ENCODE results near the gene LCE4A. TPM values are rescaled to one million over a fixed set of nuclear protein-coding genes. Genes with fewer than 3 reads are reported as not detected.

The LCE4A gene
- total and polyA plus RNA-seq, 10 of the 15 experiments (the other 5 are each of a cell fraction or from before 2014, with no cell fraction given), result not detected

GRCh38 chr1:152737997-152738396 is 30.0 kb downstream of the LCE4A start (continued):
- TF ChIP-seq SMC3 (IDR thresholded peaks at IDR 0.05; ENCODE audit: borderline replicate concordance, low read length) (no peak), NR2C2 (IDR thresholded peaks at IDR 0.05; ENCODE audit: borderline replicate concordance, control insufficient read depth, insufficient read length, low read depth) (no peak), CBFB (IDR thresholded peaks at IDR 0.05; ENCODE audit: low read depth) (no peak), ETV6 (conservative IDR thresholded peaks at IDR 0.05 in 1 of 2, IDR thresholded peaks at IDR 0.05 in 1 of 2; ENCODE audit: borderline replicate concordance in 1 of 2, low read depth in 1 of 2) (no peak), SRF (IDR thresholded peaks at IDR 0.05; ENCODE audit: low read depth in 2 of 2, low read length in 2 of 2) (no peak), ZNF384 (IDR thresholded peaks at IDR 0.05; ENCODE audit: borderline replicate concordance, low read depth, low read length) (no peak), BRCA1 (IDR thresholded peaks at IDR 0.05; ENCODE audit: low read depth, low read length) (no peak)

- ChIA-PET POLR2A (no interaction called here), RAD21 (ENCODE audit: unreplicated experiment) (no interaction called here), CTCF (interaction anchor here (1.3 kb wide), 1 partner anchor 38 kb away, joined by 4 read pairs; no protein-coding TSS in a partner anchor), SMC1A (ENCODE audit: uncharacterized antibody, unreplicated experiment) (interaction anchor here (0.7 kb wide), 1 partner anchor 1308 kb away, joined by 3 read pairs; no protein-coding TSS in a partner anchor)
- Histone ChIP-seq H3K9ac (ENCODE audit: control insufficient read depth, insufficient read depth, low read length) (no peak overlapping the region), H3K27me3 (replicated peaks in 1 of 2; ENCODE audit: control insufficient read depth in 2 of 2, insufficient read depth in 2 of 2, low read length in 1 of 2) (no peaks in the 10 kb centered on the region), H3K36me3 (ENCODE audit: control insufficient read depth in 2 of 2, insufficient read depth in 2 of 2, low read length in 1 of 2) (no peaks in the 10 kb centered on the region), H3K4me1 (ENCODE audit: control insufficient read depth, insufficient read depth, low read length) (no peaks in the 10 kb centered on the region), H3K79me2 (ENCODE audit: control insufficient read depth, insufficient read depth, low read length) (no peaks in the 10 kb centered on the region), H3K4me3 (no peak overlapping the region), H3K4me2 (ENCODE audit: control insufficient read depth, insufficient read depth) (no peak overlapping the region), H2AFZ (ENCODE audit: control insufficient read depth, low read depth, low read length) (no peak overlapping the region), H3K9me3 (replicated peaks; ENCODE audit: control insufficient read depth, insufficient read depth, low read length) (no peaks in the 10 kb centered on the region), H3K27ac (ENCODE audit: control insufficient read depth, insufficient read depth) (no peak overlapping the region), H4K20me1 (ENCODE audit: control insufficient read depth, insufficient read depth) (no peaks in the 10 kb centered on the region)
- TF ChIP-seq CHD2 (IDR thresholded peaks at IDR 0.05; ENCODE audit: borderline replicate concordance, low read depth, low read length) (no peak), NFXL1 (IDR thresholded peaks at IDR 0.05; ENCODE audit: borderline replicate concordance) (no peak), CBX3 (IDR thresholded peaks at IDR 0.05; ENCODE audit: borderline replicate concordance, low read depth) (no peak), JUND (IDR thresholded peaks at IDR 0.05; ENCODE audit: low read depth, low read length) (no peak), RUNX3 (IDR thresholded peaks at IDR 0.05; ENCODE audit: low read length) (no peak), ZZZ3 (IDR thresholded peaks at IDR 0.05; ENCODE audit: control insufficient read depth, insufficient read length, low read depth) (no peak), RAD51 (IDR thresholded peaks at IDR 0.05) (no peak), KLF5 (IDR thresholded peaks at IDR 0.05; ENCODE audit: partially characterized antibody) (no peak), SPI1 (IDR thresholded peaks at IDR 0.05; ENCODE audit: borderline replicate concordance, insufficient read depth, low read depth, low read length) (no peak), POLR2AphosphoS5 (IDR thresholded peaks at IDR 0.05; ENCODE audit: low read length) (no peak), CBX5 (IDR thresholded peaks at IDR 0.05; ENCODE audit: low read depth) (no peak)
- in situ Hi-C loops (cut with MboI) (no loop called here), intact Hi-C loops (cut with micrococcal nuclease; ENCODE audit: unreplicated experiment) (no loop called here)
- 13% methylated on average over 3 of the region's 3 CpGs for WGBS (ENCODE audit: insufficient coverage, insufficient replicate concordance, low lambda C conversion rate, missing lambda C conversion rate)
- FAIRE-seq, result no peak
- BruUV-seq (replicated peaks), result no TSS peak
- no peak for DNase-seq (ENCODE audit: low read depth, low spot score)
- ATAC-seq, result no peak
These were observed 31.9 kb downstream of the LCE4A start for GRCh38 chr1:152739841-152740240.

Measured in GM12878 (cell line).